Activated T-cell treated with anti-CD3 and anti-CD28 coated beads, Interleukin-2, amount 50 U/mL, for 48 hours (primary cell): ENCODE measurements around the gene ZNF700.
"Not testable (repeated sequence)": the region's sequence is repeated elsewhere in the genome, so short reads cannot be mapped to it uniquely, and the experiment has no call there.

Experiments
- DNase-seq, 2 experiments: peaks; one replicate each; pipeline ENCODE4 v3.0.0-alpha.2; 2020

The ZNF700 gene

DNA sequence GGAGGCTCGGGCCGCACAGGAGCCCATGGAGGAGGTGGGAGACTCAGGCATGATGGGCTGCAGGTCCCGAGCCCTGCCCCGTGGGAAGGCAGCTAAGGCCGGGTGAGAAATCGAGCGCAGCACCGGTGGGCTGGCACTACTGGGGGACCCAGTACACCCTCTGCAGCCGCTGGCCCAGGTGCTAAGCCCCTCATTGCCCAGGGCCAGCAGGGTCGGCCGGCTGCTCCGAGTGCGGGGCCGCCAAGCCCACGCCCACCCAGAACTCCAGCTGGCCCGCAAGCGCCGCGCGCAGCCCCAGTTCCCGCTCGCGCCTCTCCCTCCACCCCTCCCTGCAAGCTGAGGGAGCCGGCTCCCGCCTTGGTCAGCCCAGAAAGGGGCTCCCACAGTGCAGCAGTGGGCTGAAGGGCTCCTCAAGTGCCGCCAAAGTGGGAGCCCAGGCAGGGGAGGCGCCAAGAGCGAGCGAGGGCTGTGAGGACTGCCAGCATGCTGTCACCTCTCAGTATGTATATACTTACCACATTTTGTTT, 16.5 kb downstream of the ZNF700 start:
- not testable (repeated sequence) for DNase-seq

DNA sequence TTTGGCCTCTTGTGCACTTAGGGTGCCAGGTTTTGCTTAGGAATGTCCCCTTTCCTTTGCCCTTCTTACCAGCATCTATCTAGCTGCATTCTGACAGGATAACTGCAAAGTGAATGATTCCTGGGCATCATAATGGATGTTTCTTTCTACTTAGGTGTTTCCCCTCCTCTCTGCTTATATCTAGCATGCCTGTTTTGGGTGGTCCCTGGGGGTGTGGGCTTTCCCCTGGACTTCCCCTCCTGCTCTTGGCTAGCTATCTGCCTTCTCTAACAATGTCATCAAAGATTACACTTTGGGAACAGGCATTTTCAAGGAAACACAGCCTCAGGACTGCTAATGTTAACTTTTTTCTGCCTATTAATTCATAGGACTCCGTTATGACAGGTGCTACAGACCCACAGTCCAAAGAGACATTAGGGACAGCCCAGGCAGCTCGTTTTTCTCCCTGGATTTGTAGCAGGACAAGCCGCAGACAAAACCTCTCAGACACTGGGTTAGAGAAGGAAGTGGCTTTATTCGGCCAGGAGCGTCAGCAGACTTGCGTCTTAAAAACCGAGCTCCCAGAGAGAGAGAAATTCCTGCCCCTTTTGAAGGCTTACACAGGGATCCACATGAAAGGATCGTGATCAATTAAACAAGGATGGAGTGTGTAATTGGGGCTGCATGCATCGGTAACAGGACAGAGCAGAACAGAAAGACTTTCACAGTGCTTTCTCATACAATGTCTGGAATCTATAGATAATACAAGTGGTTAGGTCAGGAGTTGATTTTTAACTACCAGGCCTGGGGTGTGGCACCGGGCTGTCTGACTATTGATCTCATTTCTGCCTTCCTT, 17.3 kb downstream of the ZNF700 start:
- DNase-seq: no peak

DNA sequence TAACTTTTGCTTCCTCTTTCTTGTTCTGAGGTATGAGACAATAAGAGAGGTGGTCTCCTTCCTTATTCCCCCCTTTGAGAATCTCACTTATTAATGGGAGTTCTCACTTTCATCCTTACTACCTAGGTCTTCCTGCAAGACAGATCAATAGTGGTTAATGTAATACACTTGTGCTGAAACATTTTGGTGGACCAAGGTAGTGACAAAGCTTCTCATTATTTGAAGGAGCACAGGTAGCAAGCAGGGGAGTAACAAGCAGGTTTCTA, 17.9 kb downstream of the ZNF700 start:
- DNase-seq: no peak

DNA sequence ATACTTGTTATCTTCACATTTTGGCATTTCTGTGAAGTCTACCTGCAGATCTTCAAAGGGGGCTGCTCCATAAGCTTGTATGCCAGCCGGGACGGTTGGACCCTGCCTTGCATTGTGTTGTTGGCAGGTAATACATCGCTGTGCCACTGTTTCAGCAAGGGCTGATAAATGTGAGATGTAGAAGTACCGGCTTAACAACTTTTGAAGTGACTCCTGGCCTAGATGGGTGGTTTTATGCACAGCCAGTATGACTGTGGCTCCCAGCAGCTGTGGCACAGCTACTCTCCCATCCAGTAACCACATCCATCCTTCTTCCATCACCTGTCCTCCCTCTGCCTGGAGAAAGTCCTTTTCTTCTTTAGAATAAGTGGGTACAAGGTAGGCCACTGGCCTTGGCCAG, 19.7 kb downstream of the ZNF700 start:
- no peak for DNase-seq

DNA sequence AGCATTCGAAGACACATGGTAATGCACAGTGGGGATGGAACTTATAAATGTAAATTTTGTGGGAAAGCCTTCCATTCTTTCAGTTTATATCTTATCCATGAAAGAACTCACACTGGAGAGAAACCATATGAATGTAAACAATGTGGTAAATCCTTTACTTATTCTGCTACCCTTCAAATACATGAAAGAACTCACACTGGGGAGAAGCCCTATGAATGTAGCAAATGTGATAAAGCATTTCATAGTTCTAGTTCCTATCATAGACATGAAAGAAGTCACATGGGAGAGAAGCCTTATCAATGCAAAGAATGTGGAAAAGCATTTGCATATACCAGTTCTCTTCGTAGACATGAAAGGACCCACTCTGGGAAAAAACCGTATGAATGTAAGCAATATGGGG, 23.7 kb downstream of the ZNF700 start:
- DNase-seq: no peak

DNA sequence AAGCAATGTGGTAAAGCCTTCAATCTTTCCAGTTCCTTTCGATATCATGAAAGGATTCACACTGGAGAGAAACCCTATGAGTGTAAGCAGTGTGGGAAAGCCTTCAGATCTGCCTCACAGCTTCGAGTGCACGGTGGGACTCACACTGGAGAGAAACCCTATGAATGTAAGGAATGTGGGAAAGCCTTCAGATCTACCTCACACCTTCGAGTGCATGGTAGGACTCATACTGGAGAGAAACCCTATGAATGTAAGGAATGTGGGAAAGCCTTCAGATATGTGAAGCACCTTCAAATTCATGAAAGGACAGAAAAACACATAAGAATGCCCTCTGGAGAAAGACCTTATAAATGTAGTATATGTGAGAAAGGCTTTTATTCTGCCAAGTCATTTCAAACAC, 24.3 kb downstream of the ZNF700 start:
- DNase-seq: no peak

DNA sequence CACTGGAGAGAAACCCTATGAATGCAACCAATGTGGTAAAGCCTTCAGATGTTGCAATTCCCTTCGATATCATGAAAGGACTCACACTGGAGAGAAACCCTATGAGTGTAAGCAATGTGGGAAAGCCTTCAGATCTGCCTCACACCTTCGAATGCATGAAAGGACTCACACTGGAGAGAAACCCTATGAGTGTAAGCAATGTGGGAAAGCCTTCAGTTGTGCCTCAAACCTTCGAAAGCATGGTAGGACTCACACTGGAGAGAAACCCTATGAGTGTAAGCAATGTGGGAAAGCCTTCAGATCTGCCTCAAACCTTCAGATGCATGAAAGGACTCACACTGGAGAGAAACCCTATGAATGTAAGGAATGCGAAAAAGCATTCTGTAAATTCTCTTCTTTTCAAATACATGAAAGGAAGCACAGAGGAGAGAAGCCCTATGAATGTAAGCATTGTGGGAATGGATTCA, 24.7 kb downstream of the ZNF700 start:
- not testable (repeated sequence) for DNase-seq

DNA sequence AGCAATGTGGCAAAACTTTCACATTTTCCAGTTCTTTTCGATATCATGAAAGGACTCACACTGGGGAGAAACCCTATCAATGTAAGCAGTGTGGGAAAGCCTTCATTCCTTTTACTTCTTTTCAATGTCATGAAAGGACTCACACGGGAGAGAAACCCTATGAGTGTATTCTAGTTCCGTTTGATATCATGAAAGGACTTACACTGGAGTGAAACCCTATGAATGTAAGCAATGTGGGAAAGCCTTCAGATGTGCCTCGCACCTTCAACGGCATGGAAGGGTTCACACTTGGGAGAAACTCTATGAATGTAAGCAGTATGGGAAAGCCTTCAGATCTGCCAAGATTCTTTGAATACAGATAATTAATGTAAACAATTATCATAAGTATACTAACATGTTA, 25.4 kb downstream of the ZNF700 start:
- DNase-seq: no peak

DNA sequence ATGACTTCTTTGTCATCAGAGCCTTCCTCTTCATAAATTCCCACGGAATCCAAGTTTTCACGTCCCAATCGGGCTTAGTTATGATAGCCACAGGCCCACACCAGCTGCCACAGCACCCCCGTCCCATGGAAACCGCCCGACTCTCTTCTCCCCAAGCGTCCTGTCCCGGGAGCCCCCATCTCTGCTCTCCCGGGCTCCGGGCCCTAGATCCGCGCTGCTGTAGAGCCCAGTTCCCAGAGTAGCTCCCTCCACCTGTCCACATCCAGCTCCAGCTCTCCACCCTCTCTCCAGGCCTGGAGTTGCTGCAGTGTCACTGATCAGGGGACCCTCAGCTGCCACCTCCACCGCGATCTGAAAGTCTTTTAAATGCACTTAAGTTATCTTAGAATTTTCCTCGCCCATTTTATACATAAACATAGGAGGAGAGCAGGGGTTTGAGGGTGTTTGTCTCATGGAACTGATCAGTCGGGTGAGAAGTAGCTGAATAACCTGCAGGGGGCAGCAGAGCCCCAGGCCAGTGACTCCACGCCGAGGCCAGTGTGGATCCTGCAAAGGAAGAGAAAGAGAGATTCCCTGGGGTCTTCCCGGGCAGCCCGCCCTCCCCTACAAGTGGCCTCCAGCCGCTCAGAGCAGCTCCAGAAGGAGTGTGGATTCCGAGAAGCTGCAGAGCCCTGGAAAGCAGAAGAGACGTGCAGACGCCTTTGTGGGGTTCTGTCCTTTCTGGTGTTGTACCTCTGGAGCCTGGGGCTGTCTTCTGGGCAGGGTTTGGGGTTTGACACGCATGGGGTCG, 38.9 kb downstream of the ZNF700 start:
- DNase-seq: peak; percentile 81 to 82

DNA sequence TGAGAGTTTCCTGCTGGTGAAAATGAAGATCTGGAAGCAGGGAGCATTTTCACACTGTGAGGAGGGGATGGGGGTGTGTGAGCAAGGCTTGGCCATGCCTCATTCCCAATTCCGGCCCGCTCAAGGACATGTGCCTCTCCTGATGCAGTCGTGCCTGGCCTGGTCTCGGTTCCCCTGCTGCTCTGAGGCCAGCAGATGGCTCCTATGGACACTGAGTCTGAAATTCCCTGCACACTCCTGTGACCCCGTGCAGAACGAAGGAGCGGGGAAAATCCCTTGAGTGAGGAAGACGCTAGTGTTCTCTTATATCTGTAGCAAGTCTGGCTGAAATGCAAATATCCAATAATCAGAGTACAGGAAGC, 39.6 kb downstream of the ZNF700 start:
- DNase-seq: no peak

DNA sequence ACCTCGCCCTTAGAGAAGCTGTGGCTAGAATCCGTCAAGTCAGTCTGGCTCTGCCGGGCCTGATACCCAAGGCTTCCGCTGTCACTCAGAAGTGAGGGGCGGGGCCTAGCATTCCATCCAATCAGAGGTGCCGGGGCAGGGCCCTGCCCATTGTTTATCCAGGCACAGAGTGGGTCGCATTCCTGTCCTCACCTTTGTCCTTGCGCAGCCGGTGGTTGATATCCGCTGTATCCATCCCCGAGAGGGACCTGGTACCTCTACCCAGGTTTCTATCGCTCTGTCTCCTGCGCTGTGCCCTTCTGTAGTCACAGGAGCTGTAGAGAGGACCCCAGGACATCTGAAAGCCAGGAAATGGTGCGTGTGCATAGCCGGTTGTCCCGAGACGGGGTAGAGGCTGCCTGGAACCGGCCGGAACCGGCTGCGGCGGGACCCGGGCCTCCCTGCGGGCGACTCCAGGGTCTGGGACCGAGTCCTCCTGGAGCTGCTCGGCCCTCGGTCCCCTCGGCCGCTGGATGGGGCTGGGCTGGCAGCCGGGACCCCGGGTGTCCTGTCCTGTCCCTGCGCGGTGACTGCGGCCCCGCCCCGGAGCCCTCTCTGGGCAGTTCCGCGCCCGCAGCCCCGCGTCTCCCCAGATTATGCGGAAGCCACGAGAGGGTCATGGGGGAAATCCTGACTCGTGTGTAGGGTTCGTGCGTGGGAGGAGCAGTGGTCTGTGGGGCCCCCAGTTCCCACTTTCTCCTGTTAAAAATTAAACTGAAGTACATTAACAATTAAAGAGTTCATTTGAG, 40.1 kb downstream of the ZNF700 start, which contains the start of gene ZNF763:
Gene ZNF763 (plus strand): TSS at position 183 of the 788 bp plus-strand sequence. CDS start 169 bp downstream, at position 352.
- peak; percentile 91 to 92 for DNase-seq

DNA sequence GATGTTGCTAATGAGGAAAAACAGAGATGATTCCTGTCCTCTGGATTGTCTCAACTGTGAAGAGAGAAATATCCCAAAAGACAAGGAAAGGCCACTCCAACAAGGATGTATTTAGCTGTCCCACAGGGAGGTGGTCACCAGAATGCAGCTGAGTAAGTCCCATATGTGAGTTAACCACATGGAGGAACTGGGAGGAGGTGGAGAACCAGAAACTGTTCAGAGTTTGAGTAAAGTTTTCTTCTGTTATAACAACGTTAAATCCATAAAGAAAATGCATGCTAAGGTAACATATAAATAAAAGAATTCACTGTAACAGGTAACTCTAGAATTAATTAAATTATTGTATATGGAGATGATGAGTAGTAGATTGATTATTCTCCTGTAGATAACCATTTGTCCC, 45.3 kb downstream of the ZNF700 start:
- no peak for DNase-seq

DNA sequence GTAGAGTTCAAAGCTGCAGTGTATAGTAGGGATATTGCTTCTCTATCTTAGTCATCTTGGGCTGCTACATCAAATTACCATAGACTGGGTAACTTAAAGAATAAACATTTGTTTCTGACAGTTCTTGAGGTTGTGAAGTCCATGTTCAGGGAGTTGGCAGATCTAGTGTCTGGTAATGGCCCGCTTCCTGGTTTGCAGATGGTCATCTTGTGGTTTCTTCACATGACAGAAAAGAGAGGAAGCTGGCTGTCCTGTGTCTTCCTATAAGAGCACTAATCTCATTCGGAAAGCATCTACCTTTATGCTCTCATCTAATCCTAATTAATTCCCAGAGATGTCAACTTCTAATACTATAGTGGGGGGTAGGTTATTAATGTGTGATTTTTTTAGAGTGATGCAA, 46.1 kb downstream of the ZNF700 start:
- DNase-seq: no peak

DNA sequence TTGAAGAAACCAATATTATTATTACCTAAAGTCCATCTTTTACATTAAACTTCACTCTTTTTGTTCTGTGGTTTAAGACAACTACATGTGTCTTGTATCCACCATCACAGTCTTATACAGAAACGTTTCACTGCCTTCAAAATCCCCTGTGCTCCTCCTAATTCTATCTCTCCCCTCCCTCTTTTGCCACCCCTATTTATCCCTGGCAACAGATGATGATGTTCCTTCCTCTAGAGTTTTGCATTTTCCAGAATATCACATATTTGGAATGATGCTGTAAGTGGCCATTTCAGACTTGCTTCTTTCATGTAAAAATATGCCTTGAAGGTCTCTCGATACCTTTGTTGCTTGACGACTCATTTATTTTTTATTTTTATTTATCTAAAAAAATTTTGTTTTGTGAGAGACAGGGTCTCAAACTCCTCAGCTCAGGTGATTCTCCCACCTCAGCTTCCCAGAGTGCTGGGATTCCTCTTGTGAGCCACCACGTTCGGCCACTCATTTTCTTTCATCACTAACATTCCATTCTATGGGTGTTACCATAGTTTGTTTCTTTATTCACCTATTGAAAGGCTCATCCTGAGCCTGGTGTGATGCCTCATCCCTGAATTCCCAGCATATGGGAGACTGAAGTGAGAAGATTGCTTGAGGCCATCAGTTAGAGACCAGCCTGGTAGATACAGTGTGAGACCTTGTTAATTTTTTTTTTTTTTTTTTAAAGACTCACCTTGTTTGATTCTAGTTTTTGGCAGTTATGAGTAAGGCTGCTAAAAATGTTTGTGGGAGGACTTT, 48.3 kb downstream of the ZNF700 start:
- DNase-seq: no peak

DNA sequence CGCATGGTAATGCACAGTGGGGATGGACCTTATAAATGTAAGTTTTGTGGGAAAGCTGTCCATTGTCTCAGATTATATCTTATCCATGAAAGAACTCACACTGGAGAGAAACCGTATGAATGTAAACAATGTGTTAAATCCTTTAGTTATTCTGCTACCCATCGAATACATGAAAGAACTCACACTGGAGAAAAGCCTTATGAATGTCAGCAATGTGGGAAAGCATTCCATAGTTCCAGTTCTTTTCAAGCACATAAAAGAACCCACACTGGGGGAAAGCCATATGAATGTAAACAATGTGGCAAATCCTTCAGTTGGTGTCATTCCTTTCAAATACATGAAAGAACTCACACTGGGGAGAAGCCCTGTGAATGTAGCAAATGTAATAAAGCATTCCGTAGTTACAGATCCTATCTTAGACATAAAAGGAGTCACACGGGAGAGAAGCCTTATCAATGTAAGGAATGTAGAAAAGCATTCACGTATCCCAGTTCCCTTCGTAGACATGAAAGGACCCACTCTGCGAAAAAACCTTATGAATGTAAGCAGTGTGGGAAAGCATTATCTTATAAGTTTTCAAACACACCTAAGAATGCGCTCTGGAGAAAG, 53.7 kb downstream of the ZNF700 start:
- DNase-seq: no peak

DNA sequence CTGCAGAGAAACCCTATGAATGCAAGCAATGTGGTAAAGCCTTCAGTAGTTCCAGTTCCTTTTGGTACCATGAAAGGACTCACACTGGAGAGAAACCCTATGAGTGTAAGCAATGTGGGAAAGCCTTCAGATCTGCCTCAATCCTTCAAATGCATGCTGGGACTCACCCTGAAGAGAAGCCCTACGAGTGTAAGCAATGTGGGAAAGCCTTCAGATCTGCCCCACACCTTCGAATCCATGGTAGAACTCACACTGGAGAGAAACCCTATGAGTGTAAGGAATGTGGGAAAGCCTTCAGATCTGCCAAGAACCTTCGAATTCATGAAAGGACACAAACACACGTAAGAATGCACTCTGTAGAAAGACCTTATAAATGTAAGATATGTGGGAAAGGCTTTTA, 54.6 kb downstream of the ZNF700 start:
- no peak for DNase-seq

DNA sequence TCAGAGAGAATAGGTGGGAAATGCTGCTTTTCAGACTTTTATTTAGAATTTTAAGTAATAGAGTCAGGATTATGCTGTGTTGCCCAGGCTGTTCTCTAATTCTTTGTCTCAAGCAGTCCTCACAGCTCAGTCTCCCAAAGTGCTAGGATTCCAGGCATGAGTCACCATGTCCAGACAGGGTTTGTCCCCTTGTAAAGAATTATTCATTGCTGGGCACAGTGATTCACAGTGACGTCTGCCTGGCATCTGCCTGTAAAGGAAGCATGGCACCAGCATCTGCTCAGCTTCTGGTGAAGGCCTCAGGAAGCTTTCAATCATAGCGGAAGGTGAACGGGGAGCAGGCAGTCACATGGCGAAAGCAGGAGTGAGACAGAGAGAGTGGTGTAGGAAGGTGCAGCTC, 57.6 kb downstream of the ZNF700 start:
- DNase-seq: no peak

DNA sequence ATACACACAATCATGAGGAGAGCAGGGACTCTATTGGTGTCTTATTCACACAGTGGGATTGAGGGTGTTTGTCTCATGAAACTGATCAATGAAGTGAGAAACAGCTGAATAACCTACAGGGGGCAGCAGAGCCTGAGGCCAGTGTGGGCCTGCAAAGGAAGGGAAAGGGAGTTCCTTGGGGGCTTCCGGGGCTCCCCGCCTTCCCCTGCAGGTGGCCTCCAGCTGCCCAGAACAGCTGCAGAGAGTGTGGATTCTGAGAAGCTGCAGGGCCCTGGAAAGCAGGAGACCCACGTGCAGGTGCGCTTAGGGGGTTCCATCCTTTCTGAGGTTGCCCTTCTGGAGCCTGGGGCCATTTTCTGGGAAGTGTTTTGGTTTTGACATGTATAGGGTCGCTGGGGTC, 60.1 kb downstream of the ZNF700 start:
- no peak for DNase-seq

DNA sequence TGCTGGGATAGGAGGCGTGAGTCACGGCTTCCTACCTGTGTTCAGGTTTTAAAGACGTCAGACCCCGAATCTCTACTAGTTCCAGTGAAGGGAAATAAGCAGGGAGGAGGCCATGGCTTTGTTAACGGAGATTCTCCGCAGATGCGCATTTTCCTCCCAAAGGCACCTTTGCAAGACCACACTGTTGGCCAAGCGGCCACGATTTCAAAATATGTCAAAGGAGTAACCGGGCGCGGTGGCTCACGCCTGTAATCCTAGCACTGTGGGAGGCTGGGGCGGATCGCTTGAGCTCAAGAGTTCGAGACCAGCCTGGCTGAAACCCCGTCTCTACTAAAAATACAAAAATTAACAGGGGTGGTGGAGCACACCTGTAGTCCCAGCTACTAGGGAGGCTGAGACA, 61.8 kb downstream of the ZNF700 start:
- no peak for DNase-seq

DNA sequence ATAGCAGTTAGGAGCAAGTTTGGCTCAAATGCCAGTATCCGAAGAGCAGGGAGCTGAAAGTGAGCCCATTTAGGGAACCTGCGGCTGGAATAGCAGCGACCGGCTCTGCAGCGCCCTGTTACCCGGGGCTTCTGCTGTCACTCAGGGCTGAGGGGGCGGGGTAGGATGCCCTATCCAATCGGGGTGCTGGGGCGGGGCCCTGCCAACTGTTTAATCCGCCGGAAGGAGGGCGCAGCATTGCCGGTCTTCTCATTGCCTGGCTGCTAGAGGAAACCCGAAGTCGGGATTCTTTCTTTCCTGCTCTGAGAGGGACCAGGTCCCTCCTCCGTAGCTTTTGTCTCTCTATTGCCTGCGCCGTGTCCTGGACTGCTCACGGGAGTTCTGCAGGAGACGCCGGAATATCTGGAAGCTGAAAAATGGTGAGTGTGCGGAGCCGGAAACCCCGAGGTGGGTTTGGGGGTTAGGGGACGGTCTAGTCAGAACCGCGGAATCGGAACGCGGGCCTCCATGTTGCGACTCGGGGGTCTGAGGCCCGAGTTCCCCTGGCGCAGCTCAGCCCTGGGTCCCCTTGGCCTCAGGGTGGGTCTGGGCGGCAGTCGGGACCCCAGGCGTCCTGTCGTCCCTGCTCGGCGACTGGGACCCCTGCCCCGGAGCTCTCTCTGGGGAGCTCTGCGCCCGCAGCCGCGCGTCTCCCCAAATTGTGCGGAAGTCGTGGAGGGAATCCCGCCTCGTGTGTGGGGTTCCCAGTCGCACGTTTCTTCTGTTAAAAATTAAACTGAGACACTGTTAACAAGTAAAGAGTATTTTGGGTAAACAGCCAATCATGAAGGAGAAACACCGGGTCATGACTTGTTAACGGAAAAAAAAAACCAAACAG, 62.7 kb downstream of the ZNF700 start:
- DNase-seq: peak; percentile 95

DNA sequence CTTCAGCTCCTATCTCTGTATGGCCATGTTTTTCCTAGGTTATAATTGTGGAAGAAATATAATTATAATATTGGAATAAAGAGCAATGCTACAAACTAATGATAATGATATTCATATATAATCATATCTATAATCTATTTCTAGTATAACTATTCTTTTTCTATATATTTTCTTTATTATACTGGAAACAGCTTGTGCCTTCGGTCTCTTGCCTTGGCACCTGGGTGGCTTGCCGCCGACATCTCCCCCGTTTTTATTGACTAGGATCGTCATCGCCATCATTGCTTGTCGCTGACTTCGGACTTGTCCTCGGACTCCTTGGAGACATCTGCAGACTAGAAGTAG, 64.2 kb downstream of the ZNF700 start:
- no peak for DNase-seq
